GM20000 (cell line): ENCODE results near the gene PPIL1.

Experiments
- DNase-seq: peaks from one replicate; pipeline ENCODE4 v3.0.0; 2012; ENCODE audit warnings: low spot score
- CTCF ChIP-seq: IDR thresholded peaks from 2 replicates; pipeline ENCODE4 v1.5.1; 2012; ENCODE audit warnings: mild to moderate bottlenecking, control low read depth; ENCODE audit errors: extremely low read depth, missing control alignments

Gene PPIL1

GRCh38 chr6:36862164-36862847 lies 12.3 kb downstream of the PPIL1 start:
- no peak for TF ChIP-seq CTCF

GRCh38 chr6:36860126-36860525 lies 14.5 kb downstream of the PPIL1 start:
- no peak for TF ChIP-seq CTCF
- no peak for DNase-seq

More at GRCh38 chr6:36862164-36862847, 12.3 kb downstream of the PPIL1 start:
- DNase-seq: no peak

- no peak for TF ChIP-seq CTCF
- no peak for DNase-seq
Measured at GRCh38 chr6:36858407-36858981, 16.1 kb downstream of the PPIL1 start.

GRCh38 chr6:36857325-36857724 lies 17.3 kb downstream of the PPIL1 start:
- no peak for DNase-seq
- TF ChIP-seq CTCF: no peak

- no peak for TF ChIP-seq CTCF
- DNase-seq: no peak
Measured at GRCh38 chr6:36856277-36856676, 18.3 kb downstream of the PPIL1 start.

- DNase-seq: no peak
- no peak for TF ChIP-seq CTCF
Measured at GRCh38 chr6:36855750-36856149, 18.9 kb downstream of the PPIL1 start.

- DNase-seq: no peak
- TF ChIP-seq CTCF: no peak
Measured at GRCh38 chr6:36853325-36853724, 21.3 kb downstream of the PPIL1 start.
